ENCODE data around the gene MYO1C.
"Not testable (repeated sequence)": the region's sequence is repeated elsewhere in the genome, so short reads cannot be mapped to it uniquely, and the experiment has no call there.

Gene MYO1C, protein sequence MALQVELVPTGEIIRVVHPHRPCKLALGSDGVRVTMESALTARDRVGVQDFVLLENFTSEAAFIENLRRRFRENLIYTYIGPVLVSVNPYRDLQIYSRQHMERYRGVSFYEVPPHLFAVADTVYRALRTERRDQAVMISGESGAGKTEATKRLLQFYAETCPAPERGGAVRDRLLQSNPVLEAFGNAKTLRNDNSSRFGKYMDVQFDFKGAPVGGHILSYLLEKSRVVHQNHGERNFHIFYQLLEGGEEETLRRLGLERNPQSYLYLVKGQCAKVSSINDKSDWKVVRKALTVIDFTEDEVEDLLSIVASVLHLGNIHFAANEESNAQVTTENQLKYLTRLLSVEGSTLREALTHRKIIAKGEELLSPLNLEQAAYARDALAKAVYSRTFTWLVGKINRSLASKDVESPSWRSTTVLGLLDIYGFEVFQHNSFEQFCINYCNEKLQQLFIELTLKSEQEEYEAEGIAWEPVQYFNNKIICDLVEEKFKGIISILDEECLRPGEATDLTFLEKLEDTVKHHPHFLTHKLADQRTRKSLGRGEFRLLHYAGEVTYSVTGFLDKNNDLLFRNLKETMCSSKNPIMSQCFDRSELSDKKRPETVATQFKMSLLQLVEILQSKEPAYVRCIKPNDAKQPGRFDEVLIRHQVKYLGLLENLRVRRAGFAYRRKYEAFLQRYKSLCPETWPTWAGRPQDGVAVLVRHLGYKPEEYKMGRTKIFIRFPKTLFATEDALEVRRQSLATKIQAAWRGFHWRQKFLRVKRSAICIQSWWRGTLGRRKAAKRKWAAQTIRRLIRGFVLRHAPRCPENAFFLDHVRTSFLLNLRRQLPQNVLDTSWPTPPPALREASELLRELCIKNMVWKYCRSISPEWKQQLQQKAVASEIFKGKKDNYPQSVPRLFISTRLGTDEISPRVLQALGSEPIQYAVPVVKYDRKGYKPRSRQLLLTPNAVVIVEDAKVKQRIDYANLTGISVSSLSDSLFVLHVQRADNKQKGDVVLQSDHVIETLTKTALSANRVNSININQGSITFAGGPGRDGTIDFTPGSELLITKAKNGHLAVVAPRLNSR

DNA sequence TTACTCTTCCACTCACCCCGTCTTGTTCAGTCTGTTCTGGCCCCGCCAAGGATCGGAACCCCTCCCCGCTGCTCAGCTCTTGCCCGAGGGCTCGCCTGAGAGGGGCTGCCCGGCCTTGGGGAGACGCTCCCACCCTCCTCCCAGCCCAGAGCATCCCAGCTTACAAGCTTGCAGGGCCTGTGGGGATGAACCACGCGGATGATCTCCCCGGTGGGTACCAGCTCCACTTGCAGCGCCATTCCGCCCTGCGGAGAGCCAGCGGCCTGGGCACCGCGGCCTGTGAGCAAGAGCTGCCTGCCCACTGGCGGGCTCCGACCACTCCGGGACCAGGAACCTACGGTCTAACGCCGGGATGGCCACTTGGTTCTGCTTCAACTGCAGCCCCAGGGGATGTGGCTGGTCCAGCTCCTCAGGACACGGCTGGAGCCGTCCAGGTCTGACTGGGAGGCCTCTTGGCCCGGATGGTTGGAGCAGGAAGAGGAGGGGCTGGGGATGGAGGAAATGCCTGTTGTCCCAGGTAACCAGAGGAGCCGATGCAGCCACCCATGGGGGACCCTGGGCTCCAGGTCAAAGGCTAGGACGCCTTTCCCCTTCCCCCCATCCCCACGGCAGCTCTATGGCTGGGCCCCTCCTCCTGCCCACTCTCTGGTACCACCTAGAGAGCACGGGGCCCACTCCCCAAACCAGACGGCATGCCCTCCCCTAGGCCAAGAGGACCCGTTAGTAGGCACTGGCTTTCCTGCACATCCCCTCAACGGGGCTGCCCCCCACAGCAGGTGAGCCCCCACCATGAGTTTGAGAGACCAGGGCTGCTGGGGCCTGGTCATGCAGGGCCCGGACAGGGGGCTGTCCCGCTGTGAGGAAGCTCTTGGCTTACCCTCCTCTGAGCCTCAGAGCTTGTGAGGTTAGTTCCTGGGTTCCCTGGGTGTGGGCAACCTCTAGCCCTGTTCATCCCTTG lies at the start of gene MYO1C:
TSS of gene MYO1C (minus strand) at position 438 of the 958 bp plus-strand sequence. CDS start at position 239, 199 bp downstream.
- in situ Hi-C loops (cut with MboI; ENCODE audit: low sequenced_read_pairs), result no loop called here

DNA sequence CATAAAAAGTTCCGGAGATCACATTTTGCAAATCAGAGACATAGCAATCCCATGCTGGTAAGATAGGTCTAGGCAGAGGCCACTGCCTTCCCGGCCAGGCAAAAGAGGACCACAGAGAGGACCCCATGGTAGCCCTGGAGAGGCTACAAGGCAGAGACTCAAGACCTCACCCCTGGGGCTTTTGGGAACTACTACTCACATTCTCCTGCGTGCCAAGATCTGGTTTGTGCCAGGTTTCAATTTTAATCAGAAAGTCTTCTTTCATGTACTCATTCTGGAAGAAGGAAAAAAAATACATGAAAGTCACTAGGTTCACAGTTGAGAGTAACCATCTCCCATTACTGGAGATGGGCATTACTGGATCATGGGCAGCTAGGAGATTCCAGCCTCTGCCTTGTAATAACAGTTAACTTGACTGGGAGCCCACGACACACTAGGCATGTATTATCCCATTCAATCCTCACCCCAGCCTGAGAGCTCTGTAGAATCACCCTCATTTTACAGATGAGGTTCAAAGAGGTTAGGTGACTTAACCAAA lies 49.0 kb upstream of the MYO1C start:
- in situ Hi-C loops (cut with MboI; ENCODE audit: low sequenced_read_pairs), result no loop called here

DNA sequence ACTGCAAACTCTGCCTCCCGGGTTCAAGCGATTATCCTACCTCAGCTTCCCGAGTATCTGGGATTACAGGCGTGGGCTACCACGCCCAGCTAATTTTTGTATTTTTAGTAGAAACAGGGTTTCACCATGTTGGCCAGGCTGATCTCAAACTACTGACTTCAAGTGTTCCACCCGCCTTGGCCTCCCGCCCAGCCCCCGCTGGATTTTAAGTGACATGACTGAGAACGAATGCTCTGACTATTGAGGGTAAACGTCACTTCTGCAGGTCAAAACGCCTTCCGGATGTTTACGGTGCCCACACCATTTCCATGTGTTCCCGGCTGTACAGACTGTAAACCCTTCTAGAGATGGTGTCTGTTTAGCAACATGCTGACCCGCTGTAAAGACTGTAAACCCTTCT lies 47.3 kb upstream of the MYO1C start:
- in situ Hi-C loops (cut with MboI; ENCODE audit: low sequenced_read_pairs), result no loop called here

DNA sequence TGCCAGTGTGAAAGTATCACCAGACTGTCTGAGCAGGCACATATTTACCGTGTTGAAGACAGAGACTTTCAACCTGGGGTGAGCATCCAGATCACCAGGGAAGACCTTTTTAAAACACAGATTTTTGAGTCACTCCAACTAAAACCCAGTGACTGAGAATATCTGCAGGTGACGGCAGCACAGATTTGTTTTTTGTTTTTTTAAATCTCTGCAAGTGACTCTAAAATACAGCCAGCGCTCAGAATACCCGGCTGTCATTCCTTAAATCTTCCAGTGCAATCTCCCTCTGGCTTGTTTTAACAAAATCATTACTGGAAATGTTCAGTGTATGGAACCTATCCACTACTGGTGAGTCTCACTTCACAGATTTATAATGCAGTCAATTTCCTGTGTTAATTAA lies 43.3 kb upstream of the MYO1C start:
- in situ Hi-C loops (cut with MboI; ENCODE audit: low sequenced_read_pairs), result no loop called here

DNA sequence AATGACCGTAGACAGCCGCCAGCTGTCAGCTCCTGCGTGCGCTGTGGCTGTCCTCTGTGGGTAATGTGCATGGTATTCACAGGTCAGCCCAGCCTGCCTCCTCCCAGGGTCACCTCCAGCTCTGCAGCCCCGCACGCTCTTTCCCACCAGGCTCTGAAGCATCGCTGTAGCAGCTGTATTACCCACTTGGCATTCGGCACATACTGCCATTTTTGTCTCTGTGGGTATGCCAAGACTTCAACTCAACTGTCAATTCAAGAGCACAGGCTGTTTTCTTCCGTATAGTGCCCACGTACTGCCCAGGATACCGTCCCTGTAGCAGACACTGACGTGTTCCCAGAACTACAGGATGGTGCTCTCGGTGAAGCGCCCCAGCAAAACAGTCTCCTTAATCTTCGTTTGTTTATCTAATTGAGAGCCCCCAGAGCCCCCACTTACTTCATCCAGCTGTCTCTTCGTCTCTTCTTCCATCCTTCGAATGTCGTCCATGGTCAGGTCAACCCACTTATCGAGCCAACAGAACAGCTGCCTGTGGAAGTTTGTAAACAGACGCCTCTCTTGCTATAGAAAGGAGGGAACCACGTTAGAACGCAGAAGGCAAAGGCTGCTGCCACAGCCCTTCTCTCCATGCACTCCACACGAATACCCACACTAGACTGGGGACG lies 41.3 kb upstream of the MYO1C start:
- in situ Hi-C loops (cut with MboI; ENCODE audit: low sequenced_read_pairs), result no loop called here

DNA sequence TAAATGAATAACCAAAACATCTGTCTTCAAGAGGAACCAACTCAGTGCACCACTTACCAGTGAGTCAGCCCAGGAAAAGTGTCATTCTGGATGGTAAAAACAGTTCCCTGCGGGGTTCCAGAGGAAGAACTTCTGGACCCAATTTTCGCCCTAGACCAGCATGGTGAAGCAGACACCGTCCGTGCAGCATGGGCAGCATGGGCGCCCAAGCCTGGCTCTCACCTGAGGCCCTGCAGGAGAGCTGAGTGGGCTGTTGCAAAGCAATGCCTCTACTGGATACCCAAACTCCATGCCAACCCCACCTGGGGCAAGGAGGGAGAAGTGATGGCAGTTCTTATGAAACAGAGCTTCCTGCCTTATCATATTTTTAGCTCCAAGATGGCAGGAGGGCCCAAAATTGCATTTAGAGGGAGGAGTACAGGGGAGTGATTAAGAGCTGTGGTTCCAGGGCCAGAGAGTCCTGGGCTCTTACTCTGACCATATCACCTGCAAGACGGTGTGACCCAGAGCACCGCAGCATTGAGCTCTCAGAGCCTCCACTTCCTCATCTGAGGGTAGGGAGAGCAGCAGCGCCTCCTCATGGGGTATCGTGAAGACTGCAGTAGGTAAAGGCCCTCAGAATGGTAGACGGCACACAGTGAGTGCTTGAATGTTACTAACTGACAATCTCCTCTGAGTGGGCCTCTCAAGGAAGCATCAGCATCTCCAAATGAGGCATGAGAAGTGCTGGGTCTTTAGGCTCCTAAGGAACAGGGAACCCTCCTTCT lies 40.5 kb upstream of the MYO1C start:
- in situ Hi-C loops (cut with MboI; ENCODE audit: low sequenced_read_pairs), result no loop called here

DNA sequence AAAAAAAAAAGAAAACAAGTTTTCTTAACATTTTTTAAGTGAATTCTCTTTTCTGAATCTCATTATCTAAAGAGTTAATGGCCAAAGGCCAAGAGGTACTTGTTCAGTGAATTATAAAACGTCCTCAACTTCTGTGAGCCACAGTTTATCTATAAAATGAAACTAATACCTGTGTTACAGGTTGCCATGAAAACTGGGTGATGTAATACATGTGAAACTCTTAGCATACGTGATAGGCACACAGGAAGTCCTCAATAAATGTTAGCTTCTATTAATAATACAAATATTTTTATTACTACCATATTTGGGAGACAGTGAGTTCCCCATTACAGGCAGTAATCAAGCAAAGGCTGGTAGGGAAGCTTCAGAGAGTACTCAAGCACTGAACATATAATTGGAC lies 37.4 kb upstream of the MYO1C start:
- in situ Hi-C loops (cut with MboI; ENCODE audit: low sequenced_read_pairs), result no loop called here

DNA sequence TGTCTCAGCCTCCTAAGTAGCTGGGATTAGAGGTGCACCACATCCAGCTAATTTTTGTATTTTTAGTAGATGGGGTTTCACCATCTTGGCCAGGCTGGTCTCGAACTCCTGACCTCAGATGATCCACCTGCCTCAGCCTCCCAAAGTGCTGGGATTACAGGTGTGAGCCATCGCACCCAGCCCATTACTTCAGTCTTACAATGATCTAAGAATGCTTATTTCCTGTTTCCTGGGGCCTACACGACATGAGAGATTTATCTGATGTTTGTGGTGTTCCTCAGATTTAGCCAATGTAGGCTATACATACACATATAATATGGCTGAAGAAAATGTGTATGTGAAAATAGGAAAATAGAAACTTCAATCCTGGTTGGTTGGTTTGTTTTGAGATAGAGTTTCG lies 34.4 kb upstream of the MYO1C start:
- in situ Hi-C loops (cut with MboI; ENCODE audit: low sequenced_read_pairs), result not testable (repeated sequence)

DNA sequence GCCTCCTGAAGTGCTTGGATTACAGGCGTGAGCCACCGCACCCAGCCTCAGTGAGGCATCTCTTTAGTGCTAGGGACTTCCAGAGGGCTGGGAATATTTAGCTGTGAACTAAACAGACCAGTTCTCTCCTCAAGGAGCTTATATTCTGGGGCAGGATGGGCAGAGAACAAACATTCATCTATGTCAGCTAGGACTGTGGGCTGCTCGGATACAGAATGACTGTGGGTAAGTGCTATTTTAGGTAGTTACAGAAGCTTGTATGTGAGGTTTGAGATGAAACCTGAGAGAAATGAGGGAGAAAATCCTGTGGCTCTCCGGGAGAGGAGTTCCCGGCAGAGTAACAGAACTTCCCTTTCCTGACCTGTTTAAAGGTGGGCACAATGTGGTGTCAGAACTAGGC lies 30.1 kb upstream of the MYO1C start:
- in situ Hi-C loops (cut with MboI; ENCODE audit: low sequenced_read_pairs), result no loop called here

DNA sequence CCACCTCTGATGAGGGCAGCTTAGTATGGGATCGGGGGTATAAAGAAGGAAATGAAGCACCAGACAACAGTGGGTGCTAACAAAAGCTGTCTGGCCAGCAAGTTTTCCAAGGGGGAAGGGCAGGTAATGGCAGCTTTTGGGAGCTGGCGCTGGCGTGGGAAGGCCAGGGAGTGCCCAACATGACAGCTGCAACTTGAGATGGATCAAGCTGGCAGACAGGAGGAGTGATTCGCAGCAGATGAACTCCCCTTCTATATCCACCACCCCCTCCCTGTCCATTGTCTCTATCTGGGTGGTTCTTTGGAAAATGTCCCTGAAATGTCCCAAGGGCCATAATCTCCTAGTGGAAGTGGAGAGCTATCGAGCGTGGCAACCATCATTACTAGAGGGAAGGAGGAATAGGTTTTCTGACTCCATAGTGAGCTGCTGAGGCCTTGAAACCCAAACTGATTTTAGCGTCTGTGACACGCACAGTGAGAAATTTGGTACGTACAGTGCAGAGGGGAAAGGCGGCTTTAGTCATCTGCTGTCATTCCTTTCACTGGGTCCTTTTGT lies 28.7 kb upstream of the MYO1C start:
- in situ Hi-C loops (cut with MboI; ENCODE audit: low sequenced_read_pairs), result no loop called here

DNA sequence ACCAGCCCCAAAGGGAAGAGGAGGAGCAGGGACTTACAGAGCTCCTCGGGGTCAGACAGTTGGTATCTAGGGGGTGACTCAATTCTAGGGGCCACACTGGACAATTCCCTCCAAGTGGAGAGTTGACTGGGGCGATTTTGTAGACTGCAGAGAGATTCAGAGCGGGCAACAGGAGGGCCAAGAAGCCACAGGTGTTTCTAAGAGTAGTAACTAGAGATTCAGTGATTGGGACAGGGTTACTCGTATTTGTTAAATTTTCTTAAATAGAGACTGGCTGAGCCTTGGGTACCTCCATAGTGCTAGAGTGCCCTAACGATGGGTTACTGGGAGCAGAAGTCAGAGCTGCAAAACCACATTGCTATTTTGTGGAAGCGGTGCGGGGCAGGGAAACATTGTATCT lies 27.2 kb upstream of the MYO1C start:
- in situ Hi-C loops (cut with MboI; ENCODE audit: low sequenced_read_pairs), result no loop called here

DNA sequence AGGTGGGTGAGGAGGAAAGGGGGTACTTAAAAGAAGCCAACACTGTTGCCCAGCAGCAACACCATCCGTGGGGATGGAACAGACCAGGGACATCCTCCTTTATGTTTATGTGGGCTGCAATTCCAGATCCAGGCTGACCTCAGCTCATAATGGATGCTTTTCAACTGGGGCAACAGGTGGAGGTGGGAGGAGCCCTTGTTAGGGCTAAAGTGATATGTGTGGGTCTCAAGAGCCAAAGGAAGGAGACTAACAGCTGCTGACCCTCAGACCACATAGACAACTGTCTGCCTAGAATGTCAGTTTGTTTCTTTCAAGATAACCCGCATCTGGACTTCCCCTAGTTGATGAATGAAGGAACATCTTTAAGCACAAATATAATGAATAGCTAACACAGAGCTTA lies 25.9 kb upstream of the MYO1C start:
- in situ Hi-C loops (cut with MboI; ENCODE audit: low sequenced_read_pairs), result no loop called here

DNA sequence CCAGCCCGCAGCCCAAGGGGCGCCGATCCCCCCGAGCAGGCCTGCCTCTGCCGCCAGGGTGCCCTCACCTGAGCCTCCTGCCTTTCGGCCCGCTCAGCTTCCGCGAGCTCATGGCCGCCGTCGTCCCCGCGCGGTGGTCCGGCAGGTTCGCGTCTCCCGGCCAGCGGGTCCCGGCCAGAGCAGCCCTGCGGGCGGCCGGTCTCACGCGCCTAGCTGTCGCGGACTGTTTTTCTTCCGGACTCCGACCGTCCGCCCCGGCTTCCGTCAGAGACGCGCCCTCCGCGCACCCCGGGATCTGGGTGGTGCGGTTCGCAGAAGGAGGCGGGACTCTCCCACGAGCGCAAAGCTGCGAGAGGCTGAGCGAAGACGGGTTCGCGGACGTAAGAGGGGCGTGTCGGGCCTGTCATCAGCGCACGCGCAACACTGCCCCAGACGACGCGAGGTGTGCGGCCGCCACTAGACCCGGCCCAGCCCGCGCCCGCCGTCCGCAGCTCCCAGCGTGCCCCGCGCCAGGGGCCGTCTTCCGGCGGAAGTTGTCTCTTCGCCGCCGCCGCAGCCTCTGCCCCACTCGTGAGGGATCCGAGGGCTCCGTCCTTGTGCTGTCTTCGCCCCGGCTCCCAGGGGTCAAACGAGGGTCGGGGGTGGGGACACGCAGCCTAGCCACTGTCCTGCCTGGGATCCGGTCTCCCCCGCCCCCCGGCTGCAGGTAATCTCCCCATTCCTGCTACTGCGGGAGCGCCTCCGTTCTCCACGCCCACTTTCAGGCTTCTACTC lies 24.1 kb upstream of the MYO1C start, which contains the start of gene INPP5K:
TSS of gene INPP5K (minus strand) at position 225 of the 774 bp plus-strand sequence. CDS start at position 112, 113 bp downstream.
- in situ Hi-C loops (cut with MboI; ENCODE audit: low sequenced_read_pairs), result no loop called here

DNA sequence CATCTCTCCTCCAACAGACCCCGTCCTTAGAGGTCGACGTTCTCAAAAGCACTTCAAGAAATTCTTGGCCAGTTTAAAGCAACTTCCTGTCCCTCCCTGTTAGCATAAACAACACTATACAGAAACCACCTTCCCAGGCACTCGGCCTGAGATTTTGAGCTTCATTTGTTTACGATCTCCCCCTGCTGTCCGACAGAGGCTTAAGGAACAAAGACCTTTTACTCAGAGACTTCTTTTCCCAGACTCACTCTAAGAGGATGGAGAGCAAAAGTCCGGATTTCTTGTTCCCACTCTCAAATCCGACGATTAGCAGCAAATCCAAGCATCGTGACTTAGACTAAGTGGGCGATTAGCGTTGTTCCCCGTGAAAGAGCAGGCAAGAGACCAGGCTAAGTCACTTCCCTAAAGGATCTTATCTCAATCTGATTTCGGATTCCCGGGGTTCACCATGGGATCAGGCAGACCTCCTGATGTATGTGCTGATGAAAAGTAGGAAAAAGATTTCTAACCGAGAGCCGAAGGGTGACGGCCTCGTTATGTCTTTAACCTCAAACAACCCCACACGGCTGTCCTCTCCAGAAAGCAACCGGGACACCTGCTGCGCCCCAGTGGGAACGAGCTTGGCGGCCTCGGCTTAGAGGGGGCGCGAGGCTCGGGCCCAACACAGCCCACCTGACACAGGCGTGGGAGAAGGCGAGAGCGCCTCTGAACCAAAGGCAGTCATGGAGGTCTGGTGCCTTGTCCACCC lies 23.3 kb upstream of the MYO1C start:
- in situ Hi-C loops (cut with MboI; ENCODE audit: low sequenced_read_pairs), result no loop called here

DNA sequence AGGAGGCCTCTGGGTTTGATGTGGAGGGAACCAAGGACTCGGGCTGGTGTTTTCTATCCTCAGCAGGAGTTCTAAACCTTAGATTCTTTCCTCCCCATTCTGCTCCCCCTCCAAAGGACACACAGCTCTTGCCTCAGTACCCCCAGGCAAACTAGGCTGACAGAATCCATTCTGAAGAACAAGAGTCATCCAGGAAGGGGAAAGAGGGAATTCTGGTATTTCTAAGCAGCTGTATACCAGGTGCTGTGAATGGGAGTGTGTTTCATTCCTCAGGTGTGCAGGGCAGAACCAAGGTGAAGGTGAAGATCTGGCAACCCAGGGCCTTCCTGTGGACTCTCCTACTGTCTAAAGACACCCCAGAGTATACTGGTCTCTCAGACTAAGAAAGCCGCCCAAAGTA lies 19.9 kb upstream of the MYO1C start:
- in situ Hi-C loops (cut with MboI; ENCODE audit: low sequenced_read_pairs), result no loop called here

DNA sequence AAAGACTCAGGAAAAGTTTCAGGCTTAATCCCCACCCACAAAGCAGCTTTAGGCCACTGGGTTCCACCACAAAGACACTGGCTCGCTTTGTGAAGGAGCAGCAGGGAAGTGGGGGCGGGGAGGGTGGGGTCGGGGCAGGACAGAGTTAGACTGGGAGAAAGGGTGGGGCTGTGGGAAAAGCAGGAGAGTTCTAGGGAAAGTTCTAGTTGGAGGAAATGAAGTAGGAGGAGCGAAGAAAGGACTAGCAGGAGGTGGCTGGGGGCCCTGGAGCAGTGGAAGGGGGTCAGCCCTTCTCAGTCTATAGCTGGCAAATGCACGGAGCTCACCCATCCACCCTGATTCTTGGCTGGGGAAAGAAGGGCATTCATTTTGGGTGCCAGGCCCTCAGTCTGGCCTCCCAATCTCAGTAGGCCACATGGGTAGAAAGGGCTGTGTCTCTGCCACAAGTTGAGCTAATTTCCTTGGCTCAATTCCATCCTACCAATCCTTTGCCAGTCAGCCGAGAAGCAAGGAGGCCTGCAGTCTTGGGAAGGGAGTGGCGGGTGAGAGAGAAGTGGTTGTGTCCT lies 19.4 kb upstream of the MYO1C start:
- in situ Hi-C loops (cut with MboI; ENCODE audit: low sequenced_read_pairs), result no loop called here

DNA sequence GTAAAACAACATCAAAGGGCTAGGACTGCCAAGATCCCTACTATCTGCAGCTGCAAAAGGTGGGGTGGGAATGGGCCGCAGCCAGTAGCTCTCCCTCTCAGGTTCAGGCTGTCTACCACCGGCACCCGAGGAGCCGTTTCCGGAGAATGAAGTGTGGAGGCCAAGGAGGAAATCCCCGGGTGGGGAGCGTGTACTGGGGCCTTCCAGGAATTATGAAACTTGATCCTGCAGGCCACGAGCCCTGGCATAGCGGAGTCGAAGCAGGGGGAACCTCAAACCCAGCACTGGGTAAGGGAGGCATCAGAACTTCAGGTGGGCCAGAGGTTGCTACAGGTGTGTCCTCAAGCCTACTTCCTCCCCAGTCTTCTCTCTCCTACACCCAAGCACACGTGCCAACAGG lies 18.8 kb upstream of the MYO1C start:
- in situ Hi-C loops (cut with MboI; ENCODE audit: low sequenced_read_pairs), result no loop called here

All from hTERT RPE-1 (cell line).